NCI-H1417 (cell line): Measurements from ENCODE around the gene MAP3K7CL.

Experiments
- DNase-seq, 3 experiments: peaks; one replicate each; lab custom pipeline; 2025; lab: John Stamatoyannopoulos, UW

Gene MAP3K7CL, protein sequence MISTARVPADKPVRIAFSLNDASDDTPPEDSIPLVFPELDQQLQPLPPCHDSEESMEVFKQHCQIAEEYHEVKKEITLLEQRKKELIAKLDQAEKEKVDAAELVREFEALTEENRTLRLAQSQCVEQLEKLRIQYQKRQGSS

GRCh38 chr21:29130270-29130969, at the start of gene MAP3K7CL:
MAP3K7CL (plus strand) TSS chr21:29130644; CDS start chr21:29133345, 2,701 bp downstream.
- DNase-seq: no peak

DNA sequence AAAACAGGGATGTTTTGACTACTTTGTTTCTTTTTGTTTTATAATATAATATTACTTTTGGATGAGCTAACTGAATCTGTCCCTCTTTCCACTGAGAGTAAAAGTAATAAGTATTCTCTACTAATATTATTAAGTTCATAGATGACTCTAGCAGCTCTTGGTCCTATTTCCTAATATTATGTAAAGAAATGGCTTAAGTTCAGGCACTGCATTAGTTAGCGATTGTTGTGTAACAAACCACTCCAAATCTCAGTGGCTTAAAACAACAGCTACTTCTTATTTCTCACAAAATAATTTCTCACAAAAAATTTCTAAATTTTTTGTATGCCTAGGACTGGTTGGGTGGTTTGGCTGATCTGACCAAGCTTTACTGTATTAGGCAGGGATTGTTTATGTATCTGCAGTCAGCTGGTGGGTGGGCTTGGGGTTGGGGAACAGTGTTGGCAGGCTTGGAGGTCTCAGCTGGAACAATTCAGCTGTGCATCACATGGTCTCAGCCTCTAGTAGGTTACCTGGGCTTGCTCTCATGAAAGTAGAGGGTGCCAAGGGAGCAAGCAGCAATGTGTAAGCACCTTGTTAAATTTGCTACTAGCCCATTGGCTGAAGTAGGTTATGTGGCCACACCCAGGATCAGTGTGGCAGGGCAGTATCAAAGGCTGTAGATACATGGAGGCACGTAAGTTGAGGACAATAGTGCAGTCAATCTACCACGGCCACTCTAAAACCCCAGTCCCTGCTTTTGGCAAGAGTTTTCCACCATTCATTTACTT, 48.2 kb upstream of the MAP3K7CL start:
- no peak for DNase-seq

DNA sequence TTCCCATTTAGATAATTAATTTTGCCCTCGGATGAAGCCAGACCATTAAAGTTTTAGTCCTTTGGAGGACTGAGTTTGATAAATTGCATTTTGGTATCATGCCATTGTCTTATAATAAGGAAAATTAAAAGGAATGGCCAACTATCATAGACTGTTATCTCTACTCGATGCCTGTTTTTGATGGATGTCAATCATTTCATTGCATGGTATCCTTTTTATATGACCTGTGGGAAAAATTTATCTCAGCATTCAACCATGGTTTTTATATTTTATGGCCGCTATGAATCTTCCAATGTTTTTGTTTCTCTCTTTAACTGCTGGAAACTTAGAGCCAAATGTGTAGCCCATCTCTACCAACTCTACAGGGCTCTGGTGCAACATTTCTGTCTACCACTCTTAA, 47.1 kb upstream of the MAP3K7CL start:
- DNase-seq: no peak

GRCh38 chr21:29084372-29084771, 46.1 kb upstream of the MAP3K7CL start:
- no peak for DNase-seq

- no peak for DNase-seq
Measured at GRCh38 chr21:29085106-29085752, 45.2 kb upstream of the MAP3K7CL start.

DNA sequence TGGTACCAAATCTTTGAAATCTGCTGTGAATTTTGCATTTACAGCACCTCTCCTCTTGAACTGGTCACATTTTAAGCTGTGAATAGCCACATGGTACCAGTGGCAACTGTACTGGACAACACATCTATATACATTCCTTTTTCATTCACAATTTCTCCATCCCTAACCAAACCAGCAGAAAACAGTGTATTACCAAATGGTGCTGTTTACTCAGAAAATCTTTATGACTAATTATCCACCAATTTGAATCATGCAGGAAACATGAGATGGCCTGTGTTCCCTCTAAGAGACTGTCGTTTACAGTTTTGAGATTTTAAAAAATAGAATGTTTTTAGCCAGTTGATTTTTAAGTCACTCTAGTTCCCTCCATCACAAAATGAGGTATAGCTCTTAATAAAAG, 39.4 kb upstream of the MAP3K7CL start:
- no peak for DNase-seq

- no peak for DNase-seq
Measured at GRCh38 chr21:29092102-29092959, 38.1 kb upstream of the MAP3K7CL start.

GRCh38 chr21:29096218-29097015, 34.0 kb upstream of the MAP3K7CL start:
- DNase-seq: no peak

- no peak for DNase-seq
Measured at GRCh38 chr21:29098156-29098555, 32.3 kb upstream of the MAP3K7CL start.

DNA sequence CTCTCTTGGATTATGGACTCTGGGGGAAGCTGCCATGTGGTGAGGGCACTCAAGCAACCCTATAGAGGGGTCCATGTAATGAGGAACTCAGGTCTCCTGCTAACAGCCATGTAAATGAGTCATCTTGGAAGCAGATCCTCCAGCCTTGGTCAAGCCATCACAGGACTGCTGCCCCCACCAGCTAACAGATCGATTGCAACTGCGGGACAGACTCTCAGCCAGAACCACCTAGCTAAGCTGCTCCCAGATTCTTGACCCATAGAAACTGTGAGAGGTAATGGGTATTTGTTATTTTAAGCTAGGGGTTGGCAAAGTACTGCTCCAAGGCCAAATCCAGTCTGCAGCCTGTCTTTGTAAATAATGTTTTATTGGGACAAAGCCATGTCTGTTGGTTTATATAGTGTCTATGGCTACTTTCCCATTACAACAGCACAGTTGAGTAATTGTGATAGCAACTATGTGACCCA, 27.6 kb upstream of the MAP3K7CL start:
- no peak for DNase-seq

GRCh38 chr21:29104239-29104708, 26.2 kb upstream of the MAP3K7CL start:
- peak in 1 of 3 experiments; percentile 65 for DNase-seq

- no peak for DNase-seq
Measured at GRCh38 chr21:29105218-29105617, 25.2 kb upstream of the MAP3K7CL start.

DNA sequence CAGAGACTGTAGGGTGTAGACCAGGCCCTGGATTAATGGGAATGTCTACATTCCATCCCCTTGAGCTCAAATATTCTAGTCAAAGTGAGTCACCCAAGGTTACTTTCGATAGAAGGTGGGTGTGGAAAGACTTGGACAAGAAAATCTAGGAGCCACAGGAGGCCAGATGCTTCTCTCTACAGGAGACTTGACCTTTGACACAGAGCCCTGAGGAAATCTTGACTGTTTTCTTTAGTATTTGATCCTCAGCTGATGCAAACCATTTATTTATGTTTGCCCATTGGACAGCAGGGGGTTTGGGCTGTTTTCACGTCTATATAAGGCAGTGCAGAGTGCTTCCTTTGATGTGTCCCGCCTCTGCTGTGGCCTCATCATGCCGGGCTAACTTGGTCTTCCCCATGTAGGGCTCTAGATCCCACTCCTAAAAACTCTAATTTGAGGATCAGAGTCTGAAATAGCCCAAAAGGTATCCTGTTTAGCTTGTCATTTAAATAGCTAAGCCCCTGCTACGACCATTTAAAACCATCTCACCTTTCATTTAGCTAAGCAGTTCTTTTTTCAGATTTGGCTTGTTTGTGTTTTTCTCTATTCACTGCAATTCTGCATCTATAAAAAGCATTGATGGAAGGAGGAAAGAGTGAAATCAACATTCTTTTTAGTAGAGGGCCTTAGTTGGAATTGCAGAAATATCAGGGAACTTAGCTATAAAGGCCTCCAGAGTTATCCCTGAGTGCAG, 15.5 kb upstream of the MAP3K7CL start:
- DNase-seq: peak in 1 of 3 experiments; percentile 14

DNA sequence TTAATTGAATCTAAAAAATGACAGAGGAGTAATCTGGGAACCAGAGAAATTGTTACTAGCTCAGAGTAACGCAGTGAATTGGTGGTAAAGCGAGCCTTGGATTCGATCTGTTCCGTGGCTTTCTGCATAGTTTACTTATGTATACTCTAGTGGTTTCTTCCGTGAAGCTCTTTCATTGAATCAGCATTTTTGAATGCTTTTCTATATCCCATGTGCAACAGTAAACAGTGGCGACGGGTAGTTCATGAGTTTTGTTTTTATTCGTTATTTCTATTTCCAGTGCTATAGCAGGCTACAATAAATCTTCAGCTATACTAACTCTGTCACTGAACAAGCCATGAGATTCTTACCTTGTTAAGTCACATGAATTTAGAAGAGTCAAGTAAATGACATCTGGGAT, 14.5 kb upstream of the MAP3K7CL start:
- DNase-seq: peak in 1 of 3 experiments; percentile 35

DNA sequence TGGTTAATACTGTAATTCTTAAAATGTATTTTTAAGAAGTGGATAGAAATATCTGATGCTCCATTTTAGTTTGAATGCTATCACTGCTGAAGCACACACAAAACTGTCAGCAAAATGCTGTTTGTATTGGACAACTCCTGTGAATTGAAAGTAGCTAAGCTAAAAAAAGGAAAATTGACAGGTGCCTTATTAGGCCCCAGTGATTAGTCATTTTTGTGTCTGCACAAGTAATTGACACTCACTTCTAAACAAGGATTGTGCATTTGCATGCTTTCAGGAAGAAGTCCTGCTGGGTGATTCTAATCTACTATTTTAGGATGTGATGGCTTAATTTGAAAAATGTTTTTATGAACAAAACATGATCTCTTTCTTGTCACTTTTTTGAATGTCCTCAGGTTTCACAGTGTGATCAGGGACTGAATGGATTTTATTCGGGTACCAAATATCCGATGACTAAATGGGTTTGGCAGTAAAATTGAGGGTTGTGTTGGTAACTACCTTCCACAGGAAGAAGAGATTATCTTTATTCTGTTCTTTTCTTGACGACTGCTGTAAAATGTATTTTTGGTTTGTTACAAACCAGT, 13.0 kb upstream of the MAP3K7CL start:
- peak in 2 of 3 experiments; percentile 34 to 80 for DNase-seq

DNA sequence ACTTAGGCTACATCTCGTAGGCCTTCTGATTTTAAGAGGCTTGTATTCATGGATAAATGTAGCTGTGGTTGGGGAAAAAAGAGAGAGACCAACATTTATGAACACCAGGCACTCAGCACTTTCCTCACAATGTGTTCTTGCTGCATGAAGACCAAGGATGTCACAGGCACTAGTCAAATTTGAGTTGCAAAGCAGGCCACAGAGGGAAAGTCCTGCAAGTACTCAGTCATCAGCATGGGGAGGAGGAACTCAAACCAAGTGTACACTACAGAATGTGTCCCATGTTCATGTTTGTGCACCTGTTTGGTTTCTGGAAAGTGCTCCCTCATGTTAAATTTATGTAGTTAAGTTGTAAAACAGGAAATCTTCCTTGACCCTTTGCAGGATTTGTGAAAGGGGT, 8.7 kb upstream of the MAP3K7CL start:
- no peak for DNase-seq

DNA sequence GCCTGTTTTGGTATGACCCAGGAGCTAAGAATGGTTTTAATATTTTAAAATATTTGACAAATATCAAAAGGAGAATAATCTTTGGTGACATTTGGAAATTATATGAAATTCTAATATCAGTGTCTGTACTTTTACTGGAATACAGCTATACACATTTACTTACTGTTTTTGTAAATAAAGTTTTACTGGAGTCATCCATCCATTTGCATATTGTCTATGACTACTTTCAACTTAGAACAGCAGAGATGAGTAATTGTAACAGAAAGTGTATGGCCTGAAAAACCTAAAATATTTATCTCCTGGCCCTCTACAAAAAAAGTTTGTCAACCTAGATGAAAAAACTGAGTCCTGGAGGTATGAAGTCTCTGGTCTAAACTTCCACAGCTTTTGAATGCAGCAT, 5.8 kb upstream of the MAP3K7CL start:
- no peak for DNase-seq

- DNase-seq: no peak
Measured at GRCh38 chr21:29125191-29125590, 5.3 kb upstream of the MAP3K7CL start.

DNA sequence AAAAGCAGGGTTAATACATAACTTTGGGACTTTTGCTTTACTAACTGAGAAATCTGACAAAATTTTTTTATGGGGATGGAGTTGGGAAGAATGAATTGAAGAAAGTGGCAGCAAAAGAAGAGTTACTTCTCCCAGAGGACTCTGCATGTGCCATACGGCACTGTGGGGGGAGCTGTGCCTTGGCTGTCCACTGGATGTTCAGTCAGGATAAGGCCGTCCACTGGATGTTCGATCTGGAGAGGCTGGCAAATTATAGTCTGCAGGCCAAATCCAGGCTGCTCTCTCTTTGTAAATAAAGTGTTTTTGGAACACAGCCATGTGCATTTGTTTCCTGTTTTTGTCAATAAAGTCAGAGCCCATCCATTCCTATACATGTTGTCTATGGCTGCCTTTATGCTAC, 4.5 kb upstream of the MAP3K7CL start:
- no peak for DNase-seq
